ENCODE data around the gene IMMP2L. TPM values are rescaled to one million over a fixed set of nuclear protein-coding genes. Genes with fewer than 3 reads are reported as not detected.

The IMMP2L gene
- total and polyA plus RNA-seq, 4 donors, result 9.2 to 34.7 (median 11.1) TPM

- TF ChIP-seq CTCF (IDR thresholded peaks at IDR 0.05; ENCODE audit: control extremely low read depth, extremely low read depth), result no peak
- Histone ChIP-seq H3K9me3 (ENCODE audit: control insufficient read depth in 4 of 4, insufficient read depth in 3 of 4, low read length in 3 of 4) (no peaks in the 10 kb centered on the region), H3K27me3 (ENCODE audit: control insufficient read depth in 3 of 3, insufficient read depth in 3 of 3, low read length in 2 of 3) (no peaks in the 10 kb centered on the region), H3K4me1 (ENCODE audit: control insufficient read depth in 5 of 5, insufficient read depth in 5 of 5, low read length in 5 of 5) (no peaks in the 10 kb centered on the region), H3K36me3 (ENCODE audit: control insufficient read depth in 4 of 4, insufficient read depth in 4 of 4, low read length in 4 of 4) (no peaks in the 10 kb centered on the region), H3K9ac (ENCODE audit: insufficient read depth in 1 of 2, low read length in 2 of 2) (no peak overlapping the region), H3K4me3 (no peak overlapping the region), H3K27ac (ENCODE audit: low read depth in 1 of 2, low read length in 1 of 2) (no peak overlapping the region)
- ATAC-seq (ENCODE audit: insufficient read depth, low FRiP score) (no peak), DNase-seq (no peak)
- WGBS, 2 donors, result 95 to 97% methylated on average over 1 of the region's 1 CpG
Measured at GRCh38 chr7:111164442-111164841, 397.9 kb downstream of the IMMP2L start.

GRCh38 chr7:111162692-111163091 lies 399.6 kb downstream of the IMMP2L start:
- Histone ChIP-seq H3K27ac (ENCODE audit: low read depth in 1 of 2, low read length in 1 of 2) (no peak overlapping the region), H3K9me3 (ENCODE audit: control insufficient read depth in 4 of 4, insufficient read depth in 3 of 4, low read length in 3 of 4) (no peaks in the 10 kb centered on the region), H3K36me3 (ENCODE audit: control insufficient read depth in 4 of 4, insufficient read depth in 4 of 4, low read length in 4 of 4) (no peaks in the 10 kb centered on the region), H3K4me1 (ENCODE audit: control insufficient read depth in 5 of 5, insufficient read depth in 5 of 5, low read length in 5 of 5) (no peaks in the 10 kb centered on the region), H3K4me3 (no peak overlapping the region), H3K9ac (ENCODE audit: insufficient read depth in 1 of 2, low read length in 2 of 2) (no peak overlapping the region), H3K27me3 (ENCODE audit: control insufficient read depth in 3 of 3, insufficient read depth in 3 of 3, low read length in 2 of 3) (no peaks in the 10 kb centered on the region)
- DNase-seq (no peak), ATAC-seq (ENCODE audit: insufficient read depth, low FRiP score) (no peak)
- TF ChIP-seq CTCF (IDR thresholded peaks at IDR 0.05; ENCODE audit: control extremely low read depth, extremely low read depth), result no peak
- WGBS, 2 donors, result 93% methylated on average over 3 of the region's 3 CpGs

GRCh38 chr7:111160297-111160696 lies 402.0 kb downstream of the IMMP2L start:
- no peak for DNase-seq
- no peaks in the 10 kb centered on the region for H3K36me3 ChIP-seq (ENCODE audit: control insufficient read depth in 4 of 4, insufficient read depth in 4 of 4, low read length in 4 of 4)
- no peak overlapping the region for H3K4me3 ChIP-seq
- H3K9ac ChIP-seq (ENCODE audit: insufficient read depth in 1 of 2, low read length in 2 of 2), result no peak overlapping the region
- H3K4me1 ChIP-seq (ENCODE audit: control insufficient read depth in 5 of 5, insufficient read depth in 5 of 5, low read length in 5 of 5), result no peaks in the 10 kb centered on the region
- ATAC-seq (ENCODE audit: insufficient read depth, low FRiP score), result no peak
- H3K27me3 ChIP-seq (ENCODE audit: control insufficient read depth in 3 of 3, insufficient read depth in 3 of 3, low read length in 2 of 3), result no peaks in the 10 kb centered on the region
- no peak for TF ChIP-seq CTCF (IDR thresholded peaks at IDR 0.05; ENCODE audit: control extremely low read depth, extremely low read depth)
- H3K9me3 ChIP-seq (ENCODE audit: control insufficient read depth in 4 of 4, insufficient read depth in 3 of 4, low read length in 3 of 4), result no peaks in the 10 kb centered on the region
- no peak overlapping the region for H3K27ac ChIP-seq (ENCODE audit: low read depth in 1 of 2, low read length in 1 of 2)

- H3K27me3 ChIP-seq (ENCODE audit: control insufficient read depth in 3 of 3, insufficient read depth in 3 of 3, low read length in 2 of 3), result no peaks in the 10 kb centered on the region
- H3K4me1 ChIP-seq (ENCODE audit: control insufficient read depth in 5 of 5, insufficient read depth in 5 of 5, low read length in 5 of 5), result no peaks in the 10 kb centered on the region
- H3K36me3 ChIP-seq (ENCODE audit: control insufficient read depth in 4 of 4, insufficient read depth in 4 of 4, low read length in 4 of 4), result no peaks in the 10 kb centered on the region
- H3K9me3 ChIP-seq (ENCODE audit: control insufficient read depth in 4 of 4, insufficient read depth in 3 of 4, low read length in 3 of 4), result no peaks in the 10 kb centered on the region
- H3K4me3 ChIP-seq, result no peak overlapping the region
- ATAC-seq (ENCODE audit: insufficient read depth, low FRiP score) (no peak), DNase-seq (no peak)
- no peak for TF ChIP-seq CTCF (IDR thresholded peaks at IDR 0.05; ENCODE audit: control extremely low read depth, extremely low read depth)
- H3K9ac ChIP-seq (ENCODE audit: insufficient read depth in 1 of 2, low read length in 2 of 2), result no peak overlapping the region
- no peak overlapping the region for H3K27ac ChIP-seq (ENCODE audit: low read depth in 1 of 2, low read length in 1 of 2)
Measured at GRCh38 chr7:111159426-111159825, 402.9 kb downstream of the IMMP2L start.

Measured in lung (tissue), 12 donors.